Stimulated activated CD4-positive, alpha-beta T cell treated with anti-CD3 and anti-CD28 coated beads, Interleukin-1b, Interleukin-23, amount 100 ng/mL, for 48 hours (primary cell): ENCODE data around the gene MBP.
"Not testable (repeated sequence)": the region's sequence is repeated elsewhere in the genome, so short reads cannot be mapped to it uniquely, and the experiment has no call there.

Source experiments
- DNase-seq: peaks from one replicate; pipeline ENCODE4 v3.0.0-alpha.2; 2020

MBP gene

DNA sequence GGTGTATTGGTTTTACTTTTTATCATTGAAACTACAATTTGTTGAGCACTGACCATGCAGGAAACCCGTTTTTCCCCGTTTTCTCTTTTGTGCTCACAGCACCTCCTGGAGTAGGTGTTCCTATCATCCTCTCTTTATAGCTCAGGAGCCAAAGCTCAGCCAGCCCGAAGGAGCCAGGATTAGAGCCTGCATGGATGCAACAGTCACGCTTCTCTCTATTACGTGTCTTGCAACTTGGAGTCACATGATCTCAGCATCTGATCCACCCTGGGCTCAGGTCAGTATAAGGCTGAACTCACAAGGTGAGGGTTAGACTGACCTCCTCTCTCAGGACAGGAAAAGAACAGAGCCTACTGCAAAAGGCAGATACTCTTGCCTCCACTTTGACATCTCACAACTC is 150.5 kb downstream of the MBP start:
- DNase-seq: no peak

DNA sequence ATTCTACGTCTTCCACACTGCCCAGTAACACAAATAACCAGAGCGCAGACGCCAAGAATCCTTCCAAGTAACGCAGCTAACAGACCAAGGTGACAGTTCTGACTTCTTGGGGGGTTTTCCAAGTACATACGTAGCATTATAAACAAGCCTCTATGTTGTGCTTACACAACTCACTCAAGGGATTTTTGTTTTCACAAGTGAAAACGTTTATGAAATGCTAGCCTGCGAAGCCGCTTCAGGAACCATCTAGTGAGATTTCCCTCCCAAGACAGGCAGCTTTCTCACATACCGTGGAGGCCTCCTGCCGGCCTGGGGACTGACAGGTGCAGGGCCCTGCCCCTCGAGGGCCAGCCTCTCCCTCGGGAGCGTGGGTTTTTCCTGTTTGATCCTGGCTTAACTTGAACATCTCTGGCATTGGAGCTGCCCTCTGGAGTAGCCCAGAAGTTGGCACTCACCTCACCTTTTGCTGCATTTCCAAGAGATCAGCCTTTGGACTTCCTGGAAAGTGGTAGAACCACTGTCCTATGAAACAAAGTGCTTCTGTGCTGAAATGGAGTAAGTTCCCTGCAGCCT is 151.1 kb downstream of the MBP start:
- no peak for DNase-seq

DNA sequence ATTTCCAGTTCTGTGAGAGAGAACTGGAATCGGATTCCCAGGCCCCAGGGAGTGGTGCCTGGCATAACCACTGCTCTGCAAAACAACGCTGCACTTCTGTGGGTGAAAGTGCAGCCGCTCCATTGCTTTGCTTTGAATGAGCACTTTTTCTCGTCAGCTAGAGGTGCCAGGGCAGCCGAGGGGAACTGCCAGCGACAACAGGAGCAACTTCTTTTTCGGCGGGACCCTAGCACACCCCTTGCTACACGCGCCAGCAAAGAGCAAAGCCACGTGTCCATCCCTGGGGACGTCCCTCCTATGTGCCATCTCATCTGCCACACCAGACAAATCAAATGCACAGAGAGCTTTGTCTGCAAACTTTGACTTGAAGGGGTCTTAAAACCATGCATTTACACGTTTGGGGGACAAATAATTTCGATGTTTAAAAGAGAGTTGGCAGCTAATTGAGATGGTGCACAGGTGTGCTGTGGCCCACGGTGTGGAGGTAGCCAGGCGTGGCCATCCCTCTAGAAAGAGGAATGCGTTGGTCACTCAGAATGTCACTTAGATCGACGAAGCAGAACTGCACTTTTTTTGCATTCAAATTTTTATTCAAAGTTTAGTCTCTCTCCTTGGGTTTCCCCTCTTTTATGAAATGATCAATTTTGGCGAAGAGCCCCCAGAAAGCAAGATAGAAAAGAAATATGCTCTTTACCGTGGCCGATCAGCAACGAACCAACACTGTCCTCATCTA is 151.8 kb downstream of the MBP start:
- DNase-seq: no peak

DNA sequence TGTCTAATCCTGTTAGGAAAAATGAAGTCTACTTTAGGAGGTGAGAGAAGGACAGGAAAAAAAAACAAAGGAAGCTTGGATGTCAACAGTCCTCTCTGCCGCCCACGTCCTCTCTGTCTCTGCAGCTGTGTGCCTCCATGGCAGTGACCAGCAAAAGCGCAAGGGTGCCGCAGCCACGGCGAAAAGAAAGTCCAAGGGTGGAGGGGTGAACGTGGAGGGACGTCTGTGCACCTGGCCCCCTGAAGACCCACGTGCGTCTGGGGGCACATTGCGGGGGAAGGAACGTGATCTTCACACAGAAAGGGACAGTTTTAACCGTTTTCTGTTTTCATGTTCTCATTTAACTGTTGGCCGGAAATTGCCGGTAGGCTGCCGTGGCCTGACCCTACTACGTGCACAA is 152.7 kb downstream of the MBP start:
- no peak for DNase-seq

DNA sequence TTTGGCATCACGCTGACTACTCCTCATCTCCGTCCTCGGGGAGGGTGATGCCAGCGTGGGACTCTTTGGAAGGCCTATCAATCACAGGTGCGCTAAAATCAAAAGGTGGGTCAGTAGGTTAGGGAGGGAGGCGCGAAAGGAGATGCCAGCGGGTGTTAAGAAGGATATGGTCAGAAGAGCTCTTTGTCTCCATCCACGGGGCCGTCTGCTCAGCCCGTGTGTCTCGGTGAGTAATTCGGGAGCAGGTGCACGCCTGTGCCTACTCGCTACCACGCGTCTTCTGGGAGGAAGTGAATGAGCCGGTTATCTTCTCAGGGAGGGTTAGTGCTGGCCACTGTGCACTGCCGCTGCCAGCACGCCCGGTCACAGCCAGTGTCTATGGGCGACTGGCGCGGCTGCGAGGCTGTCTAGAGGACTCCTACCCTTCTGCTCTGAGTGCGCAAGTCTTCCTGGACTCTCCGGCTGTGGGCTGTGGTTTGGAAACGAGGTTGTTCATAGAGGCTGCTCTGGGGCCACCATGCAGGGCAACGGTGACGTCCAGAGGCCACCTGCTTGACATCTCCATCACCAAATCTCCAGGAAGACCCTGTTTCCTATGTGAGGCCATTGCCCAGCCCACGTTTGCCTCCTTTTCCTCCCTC is 153.4 kb downstream of the MBP start:
- DNase-seq: no peak

DNA sequence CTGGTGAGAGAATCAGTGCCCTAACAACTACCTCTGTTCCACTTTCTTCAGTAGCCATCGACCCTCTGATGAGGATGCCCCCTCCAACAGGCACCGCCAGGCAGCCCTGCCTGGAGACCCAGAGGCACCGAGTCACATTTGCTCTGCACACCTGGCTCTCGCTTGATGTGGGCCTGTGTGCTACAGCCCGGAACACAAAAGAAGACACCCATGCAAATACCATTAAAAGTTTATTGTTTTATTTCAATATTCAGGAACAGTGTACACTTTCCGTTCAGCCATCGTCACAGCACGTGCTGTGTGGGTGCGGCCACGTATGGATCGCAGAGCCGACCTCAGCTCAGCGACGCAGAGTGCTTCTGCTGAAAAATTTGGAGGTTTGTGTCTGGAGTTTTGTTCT is 154.0 kb downstream of the MBP start:
- no peak for DNase-seq

DNA sequence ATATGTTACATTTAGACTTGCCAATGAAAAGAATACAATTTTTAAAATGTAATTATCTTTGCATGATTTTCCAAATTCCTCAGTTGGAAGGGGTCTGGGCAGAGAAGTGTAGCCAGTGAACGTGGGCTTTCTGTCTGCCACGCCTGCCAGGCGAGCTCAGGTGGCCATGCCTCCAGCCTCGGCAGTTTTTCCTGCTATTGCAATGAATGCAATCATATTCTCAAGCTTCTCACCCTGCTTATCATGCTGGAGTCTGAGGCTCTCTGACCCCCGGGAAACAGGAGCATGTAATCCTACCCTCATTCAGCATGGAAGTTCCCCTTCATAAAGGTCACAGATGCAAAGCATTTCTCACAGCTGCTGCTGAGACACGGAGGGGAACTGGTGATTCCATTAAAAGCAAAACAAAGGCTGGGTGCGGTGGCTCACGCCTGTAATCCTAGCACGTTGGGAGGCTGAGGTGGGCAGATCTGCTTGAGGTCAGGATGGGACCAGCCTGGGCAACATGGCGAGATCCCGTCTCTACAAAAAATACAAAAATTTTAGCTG is 154.8 kb downstream of the MBP start:
- DNase-seq: no peak

DNA sequence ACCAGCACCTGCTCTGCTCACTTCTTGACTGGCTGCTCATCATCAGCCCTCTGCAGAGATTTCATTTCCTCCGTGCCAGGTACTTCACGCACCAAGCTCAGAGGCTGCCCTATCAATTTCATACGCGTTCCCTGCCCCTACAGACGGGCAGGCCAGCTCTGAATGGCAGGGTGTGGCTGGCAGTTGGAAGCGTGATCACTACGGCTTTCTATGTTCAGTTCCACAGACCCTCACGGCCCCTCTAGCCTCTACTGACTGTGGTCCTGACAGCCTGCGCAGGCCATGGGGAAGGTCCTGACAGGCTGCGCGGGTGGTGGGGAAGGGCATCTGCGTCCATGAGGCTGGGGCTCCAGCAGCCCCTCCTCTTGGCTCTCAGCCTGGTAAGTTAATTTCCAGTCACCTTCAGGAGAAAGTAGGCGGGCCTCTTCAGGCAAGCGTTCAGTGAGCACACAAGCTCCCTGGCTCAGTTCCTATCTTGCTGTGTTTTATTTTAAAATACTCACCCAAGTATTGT is 155.4 kb downstream of the MBP start:
- DNase-seq: no peak

DNA sequence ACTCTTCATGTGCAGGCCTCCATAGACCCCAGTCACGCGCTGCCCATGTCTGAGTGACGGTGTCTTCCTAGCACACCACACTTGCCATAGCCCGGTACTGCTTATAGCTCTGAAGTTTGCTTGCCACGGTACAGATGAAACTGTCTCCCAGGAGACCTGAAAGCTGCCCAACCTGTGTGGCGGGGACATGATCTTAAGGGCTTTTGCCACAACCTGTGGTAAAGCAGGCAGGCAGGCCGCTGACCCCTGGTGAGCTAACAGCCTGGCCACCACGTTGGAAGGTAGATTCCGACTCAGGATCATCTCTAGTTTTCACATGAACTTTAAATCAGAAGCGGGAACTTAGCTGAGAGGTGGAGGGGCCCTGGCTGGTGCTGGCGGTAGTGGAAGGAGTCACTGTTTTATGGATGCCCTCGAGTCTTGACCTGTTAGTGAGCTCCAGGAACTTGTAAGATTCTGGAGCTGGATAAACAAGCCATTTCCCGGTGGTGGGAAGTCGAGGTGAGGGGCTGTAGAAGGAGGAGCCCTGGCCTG is 156.9 kb downstream of the MBP start:
- no peak for DNase-seq

DNA sequence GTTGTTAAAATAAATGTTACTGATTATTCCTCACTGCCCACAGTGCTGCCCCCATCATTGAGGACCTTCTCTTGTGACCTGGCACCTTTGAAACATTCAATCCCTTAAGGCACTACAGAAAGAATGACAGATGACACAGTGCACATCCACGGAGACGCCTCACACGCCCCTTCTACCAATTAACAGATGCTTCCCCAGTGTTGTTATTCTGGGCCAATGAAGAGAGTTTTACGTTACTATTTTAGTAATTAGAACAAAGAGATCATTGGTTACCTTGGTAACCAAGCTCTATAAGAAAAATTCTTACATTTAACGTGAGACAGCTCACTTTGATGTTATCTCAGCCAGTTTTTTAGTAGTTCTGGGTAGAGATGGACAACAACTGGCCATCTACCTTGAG is 158.2 kb downstream of the MBP start:
- DNase-seq: no peak

DNA sequence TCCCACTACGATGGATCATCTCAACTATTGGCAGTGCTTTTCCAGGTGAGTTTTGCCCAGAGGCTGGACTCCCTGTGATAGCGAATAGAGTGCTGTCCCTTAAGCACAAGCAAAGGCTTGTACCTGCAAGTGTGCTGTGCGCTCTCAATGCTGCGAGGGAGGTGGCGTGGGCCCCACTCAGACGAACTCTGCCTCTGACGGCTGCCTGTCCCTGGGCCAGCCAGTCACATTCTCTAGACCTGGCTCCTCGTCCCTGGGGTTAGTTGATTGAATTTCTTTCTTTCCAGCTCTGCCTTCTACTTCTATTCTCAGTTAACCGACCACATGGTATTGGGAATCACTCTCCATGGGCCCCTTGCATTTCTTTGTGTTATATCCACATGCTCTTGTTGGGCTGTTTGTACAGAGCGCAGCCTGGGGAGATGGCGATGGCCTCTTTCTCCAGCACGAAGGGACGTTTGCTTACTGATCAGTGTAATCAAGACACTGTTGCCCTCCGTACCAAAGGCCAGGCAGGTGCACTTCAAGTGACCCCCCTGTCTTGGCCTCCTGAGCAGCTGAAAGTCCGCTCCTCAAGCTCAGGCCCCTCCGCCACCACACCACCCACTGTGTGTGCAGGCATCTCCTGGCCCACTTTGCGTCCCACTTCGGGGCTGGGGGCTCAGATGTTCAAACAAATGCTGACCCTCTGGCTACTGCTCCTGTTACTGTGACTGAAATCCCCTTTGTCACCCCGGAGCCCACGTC is 158.9 kb downstream of the MBP start:
- DNase-seq: no peak

DNA sequence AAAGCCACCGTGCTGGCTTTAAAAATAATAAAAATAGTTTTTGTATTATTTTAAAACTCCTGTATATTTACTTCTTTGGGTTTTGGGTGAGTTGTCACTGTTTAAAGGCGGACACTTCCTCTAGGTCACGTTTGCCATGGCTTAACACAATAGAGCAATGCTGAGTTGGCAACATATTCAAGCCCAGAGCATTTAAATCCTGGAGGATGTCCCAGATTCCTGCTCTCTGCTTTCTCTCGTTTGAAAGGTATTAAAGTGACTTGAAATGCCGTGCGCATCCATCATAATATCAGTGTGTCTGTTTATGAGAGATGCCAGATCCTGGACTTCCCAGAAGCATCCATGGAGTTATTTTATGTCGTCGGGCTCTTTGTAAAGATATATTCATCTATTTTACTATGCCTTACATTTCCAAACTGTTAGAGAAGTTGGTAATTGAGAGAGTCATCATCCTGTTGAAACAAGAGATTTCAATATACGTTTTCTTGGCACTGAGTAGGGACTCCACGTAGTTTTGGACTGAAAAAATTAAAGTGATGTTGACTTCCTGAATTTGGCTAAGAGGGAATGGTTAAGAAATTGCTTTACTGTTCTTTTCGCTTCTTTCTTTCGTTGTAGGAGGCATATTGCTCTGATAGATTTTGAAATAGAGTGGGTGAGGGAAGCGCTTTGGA is 159.6 kb downstream of the MBP start:
- DNase-seq: no peak

DNA sequence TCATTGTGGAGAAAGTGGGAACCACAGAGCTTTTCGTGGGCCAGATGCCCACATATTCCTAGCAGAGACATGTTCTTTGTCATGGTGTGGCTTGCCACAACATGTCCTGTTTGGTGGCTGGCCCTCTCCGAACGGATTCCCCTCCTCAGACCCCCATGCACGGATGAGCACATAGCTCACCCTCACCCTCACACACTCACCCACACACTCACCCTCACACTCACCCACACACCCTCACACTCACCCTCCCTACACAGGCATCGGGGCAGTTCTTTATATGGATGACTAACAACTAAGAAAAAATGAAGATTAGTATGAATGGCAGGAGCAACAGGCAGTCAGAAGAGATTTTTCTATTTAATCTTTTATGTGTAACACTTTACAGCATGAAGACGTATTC is 160.3 kb downstream of the MBP start:
- no peak for DNase-seq

DNA sequence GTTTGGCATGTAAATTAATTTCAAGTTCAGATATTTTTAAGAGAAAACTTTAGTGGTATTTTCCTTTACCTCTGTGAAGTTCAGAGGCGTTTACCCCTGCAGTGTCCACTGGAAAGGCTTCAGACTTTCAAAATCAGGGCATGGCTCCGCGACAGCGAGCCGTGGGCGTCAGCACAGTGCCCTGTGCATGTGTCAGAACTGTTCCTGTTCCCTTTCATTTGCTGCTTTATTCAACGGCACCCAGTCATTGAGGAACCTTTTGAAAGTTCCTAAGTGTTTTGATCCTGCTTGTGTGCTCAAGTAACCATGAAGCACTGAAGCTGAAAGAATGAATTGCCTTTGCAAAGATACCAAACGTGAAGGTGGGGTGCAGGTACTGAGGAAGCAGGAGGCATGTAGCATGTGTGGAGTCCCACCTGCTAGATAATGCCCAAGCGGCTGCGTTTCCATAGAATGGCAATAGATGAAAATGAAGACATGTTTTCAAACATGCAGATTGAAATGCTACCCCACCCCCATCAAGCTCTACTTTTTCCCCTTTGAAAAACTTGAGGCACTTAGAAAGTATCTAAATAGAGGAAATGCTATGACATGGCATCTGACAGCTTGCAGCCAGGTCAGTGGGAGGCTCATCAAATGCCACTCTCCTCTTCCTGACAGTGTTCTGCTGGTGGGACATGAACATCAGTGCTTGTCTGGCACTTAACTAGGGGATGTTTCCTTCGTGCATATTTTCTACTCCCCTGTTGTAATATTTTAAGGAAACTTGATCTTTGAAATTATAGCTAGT is 161.6 kb downstream of the MBP start:
- DNase-seq: no peak

DNA sequence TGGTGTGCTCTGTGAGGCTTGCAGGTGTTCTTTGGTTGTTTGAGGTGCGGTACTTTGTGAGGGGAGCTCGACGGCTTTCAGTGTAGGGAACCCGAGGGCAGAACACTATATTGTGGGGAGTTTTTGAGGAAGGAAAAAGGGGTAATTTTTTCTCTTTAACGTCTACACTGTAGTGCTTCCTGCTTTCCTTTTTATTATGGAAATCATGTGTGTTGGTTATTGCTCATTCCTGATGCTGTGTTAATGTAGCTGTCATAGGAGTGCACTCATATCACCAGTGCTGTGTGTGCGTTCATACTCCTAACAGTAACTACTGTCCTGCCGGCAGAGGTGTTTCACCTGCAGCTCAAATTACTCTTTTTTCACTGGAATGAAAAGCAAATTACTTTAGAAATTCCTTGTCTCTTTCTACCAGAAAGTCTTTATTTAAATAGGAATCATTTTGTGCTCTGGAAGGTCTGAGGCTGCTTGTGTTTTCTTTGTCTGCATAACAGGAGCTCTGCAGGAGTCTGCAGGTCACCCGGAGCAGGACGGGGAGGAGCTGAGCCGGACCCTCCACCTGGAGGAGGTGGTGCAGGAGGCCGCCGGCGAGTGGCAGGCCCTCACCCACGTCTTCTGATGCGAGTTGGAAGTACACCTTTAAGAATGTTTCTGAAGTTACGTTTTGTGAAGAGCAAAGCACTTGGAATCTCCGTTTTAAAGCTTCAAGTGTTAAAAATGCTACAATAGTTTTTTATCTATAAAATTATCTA is 164.7 kb downstream of the MBP start:
- DNase-seq: no peak

DNA sequence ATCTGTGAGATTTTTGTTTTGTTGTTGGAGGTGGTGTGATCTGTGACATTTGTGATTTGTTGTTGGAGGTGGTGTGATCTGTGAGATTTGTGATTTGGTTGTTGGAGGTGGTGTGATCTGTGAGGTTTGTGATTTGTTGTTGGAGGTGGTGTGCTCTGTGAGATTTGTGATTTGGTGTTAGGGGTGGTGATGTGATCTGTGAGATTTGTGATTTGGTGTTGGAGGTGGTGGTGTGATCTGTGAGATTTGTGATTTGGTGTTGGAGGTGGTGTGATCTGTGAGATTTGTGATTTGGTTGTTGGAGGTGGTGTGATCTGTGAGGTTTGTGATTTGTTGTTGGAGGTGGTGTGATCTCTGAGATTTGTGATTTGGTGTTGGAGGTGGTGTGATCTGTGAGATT is 165.3 kb downstream of the MBP start:
- not testable (repeated sequence) for DNase-seq

DNA sequence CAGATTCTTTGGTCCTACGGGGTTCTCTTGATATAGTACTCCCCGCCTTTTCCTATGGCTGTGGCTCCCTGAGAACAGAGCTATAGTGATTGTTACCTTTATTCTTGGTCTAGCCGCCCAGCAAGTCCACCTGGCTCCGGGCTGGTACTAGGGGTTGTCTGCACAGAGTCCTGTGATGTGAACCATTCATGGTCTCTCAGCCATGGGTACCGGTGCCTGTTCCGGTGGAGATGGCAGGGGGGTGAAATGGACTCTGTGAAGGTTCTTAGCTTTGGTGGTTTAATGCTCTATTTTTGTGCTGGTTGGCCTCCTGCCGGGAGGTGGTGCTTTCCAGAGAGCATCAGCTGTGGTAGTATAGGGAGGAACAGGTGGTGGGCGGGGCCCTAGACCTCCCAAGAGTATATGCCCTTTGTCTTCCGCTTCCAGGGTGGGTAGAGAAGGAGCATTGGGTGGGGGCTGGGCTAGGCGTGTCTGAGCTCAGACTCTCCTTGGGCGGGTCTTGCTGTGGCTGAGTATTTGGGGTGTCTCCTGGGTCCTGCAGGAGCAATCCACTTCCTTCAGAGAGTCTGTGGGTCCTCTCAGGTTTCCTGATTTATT is 166.9 kb downstream of the MBP start:
- DNase-seq: not testable (repeated sequence)

DNA sequence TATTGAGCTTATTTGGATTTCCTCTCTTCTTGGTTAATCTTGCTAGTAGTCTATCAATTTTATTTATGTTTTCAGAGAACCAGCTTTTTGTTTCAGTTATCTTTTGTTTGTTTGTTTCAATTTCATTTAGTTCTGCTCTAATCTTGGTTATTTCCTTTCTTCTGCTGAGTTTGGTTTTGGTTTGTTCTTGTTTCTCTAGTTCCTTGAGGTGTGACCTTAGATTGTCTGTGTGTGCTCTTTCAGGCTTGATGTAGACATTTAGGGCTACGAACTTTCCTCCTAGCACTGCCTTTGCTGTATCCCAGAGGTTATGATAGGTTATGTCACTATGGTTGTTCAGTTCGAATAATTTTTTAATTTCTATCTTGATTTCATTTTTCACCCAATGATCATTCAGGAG is 168.6 kb downstream of the MBP start:
- DNase-seq: no peak

DNA sequence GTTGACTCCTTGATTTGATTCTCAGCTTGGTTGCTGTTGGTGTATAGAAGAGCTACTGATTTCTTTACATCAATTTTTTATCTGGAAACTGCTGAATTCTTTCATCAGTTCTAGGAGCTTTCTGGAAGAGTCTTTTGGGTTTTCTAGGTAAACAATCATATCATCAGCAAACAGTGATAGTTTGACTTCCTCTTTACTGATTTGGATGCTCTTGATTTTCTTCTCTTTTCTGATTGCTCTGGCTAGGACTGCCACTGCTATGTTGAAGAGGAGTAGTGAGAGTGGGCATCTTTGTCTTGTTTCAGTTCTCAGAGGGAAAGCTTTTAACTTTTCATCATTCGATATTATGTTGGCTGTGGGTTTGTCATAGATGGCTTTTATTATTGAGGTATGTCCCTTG is 169.7 kb downstream of the MBP start:
- no peak for DNase-seq

DNA sequence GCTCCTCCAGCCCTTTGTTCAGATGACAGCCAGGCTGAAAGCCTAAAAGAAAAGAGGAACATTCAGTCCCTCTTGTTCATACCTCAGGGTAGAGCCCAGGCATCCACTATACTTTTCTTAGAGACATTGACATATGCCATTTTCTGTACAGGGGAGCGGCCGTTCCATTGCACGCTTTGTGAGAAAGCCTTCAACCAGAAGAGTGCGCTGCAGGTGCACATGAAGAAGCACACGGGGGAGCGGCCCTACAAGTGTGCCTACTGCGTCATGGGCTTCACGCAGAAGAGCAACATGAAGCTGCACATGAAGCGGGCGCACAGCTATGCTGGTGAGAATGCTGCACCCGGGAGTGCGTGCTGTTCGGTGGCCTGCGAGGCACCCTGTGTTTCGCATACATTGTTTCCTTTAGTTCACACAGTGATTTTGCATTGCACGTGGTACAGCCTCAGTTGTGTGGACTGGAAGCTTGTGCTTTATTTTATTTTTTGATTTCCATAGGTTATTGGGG is 172.0 kb downstream of the MBP start:
- DNase-seq: no peak
